ENCODE results near the gene PNMA8B. TPM values are rescaled to one million over a fixed set of nuclear protein-coding genes. Genes with fewer than 3 reads are reported as not detected.

The PNMA8B gene
- total RNA-seq, 1 donor from 2014 or later = 1.9 TPM

DNA sequence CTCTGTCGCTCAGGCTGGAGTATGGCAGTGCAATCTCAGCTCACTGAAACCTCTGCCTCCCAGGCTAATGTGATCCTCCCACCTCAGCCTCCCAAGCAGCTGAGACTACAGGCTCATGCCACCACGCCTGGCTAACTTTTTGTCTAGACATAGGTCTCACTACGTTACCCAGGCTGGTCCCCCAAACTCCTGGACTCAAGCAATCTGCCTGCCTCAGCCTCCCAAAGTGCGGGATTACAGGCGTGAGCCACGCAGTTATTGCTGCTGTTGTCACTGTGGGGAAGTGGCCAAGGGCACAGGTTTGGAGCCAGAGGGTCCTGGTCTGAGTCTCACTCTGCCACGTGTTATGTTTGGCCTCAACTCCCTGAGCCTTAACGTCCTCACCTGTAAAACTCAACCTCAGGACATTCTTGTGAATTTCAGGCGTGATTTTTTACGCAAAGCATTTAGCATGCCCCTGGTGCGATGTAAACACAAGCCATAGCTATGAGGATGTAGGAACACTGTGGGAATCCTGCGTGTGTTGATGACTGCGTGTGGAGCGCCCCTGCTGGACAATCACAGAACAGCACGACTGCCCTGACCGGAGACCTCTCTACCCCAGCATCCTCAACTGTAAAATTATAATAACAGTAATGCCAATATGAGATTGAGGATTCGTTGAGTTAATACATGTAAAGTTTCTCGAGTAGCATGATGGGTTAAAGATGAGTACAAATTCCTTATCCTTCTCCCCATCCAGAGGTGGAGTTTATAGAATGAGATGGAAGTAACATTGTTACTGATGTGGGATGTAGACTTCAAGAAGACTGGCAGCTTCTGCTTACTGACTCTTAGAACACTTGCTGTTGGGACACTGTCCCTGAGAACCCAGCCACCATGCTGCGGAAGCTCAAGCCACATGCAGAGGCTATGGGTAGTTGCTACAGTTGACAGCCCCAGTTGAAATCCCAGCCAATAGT, 41.8 kb upstream of the PNMA8B start:
- no peak overlapping the region for H3K4me2 ChIP-seq (ENCODE audit: low read length)
- FAIRE-seq = peak; percentile 9

DNA sequence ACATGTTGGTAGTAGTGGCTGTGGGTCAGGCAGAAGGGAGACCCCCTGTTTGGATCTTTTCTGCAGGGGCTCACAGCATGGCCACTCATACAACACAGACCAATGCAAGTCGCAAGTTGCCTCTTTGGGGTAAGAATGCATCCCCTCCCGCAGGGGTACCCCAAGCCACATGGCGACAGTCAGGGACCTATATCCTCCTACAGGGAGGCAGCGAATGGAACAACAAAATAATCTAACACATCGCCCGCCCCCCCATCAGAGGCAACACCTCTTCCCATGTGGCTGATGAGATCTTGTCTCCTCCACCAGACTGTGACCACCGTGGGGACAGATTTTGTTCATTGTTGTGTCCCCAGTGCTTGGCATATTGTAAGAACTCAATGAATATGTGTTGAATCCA, 40.7 kb upstream of the PNMA8B start:
- no peak overlapping the region for H3K27ac Mint-ChIP-seq (ENCODE audit: unreplicated experiment)
- Histone ChIP-seq H3K27ac (ENCODE audit: low read depth, low read length) (no peak overlapping the region), H4K20me1 (ENCODE audit: insufficient read depth, low read length) (peaks cover 4% of the 10 kb centered on the region), H2AFZ (ENCODE audit: low read depth, low read length) (no peak overlapping the region), H3K27me3 (ENCODE audit: insufficient read depth, low read length) (peaks cover 4% of the 10 kb centered on the region), H3K9me3 (ENCODE audit: insufficient read depth, low read depth, low read length) (no peaks in the 10 kb centered on the region), H3K36me3 (ENCODE audit: insufficient read depth, low read length) (no peaks in the 10 kb centered on the region), H3K4me1 (ENCODE audit: insufficient read depth, low read length) (no peaks in the 10 kb centered on the region), H3K4me3 (ENCODE audit: insufficient read depth, low read depth, low read length) (no peak overlapping the region), H3K79me2 (ENCODE audit: insufficient read depth, low read length) (no peaks in the 10 kb centered on the region), H3K9ac (ENCODE audit: low read length) (no peak overlapping the region), H3K4me2 (ENCODE audit: low read length) (no peak overlapping the region)
- no peak for FAIRE-seq
- DNase-seq (ENCODE audit: low read depth) = no peak
- H3K27me3 Mint-ChIP-seq (ENCODE audit: low read depth, unreplicated experiment) = peaks cover 28% of the 10 kb centered on the region
- H3K36me3 Mint-ChIP-seq (ENCODE audit: low read depth, unreplicated experiment) = peaks cover 2% of the 10 kb centered on the region
- no peaks in the 10 kb centered on the region for H3K9me3 Mint-ChIP-seq (ENCODE audit: unreplicated experiment)
- TF ChIP-seq EZH2 (IDR thresholded peaks at IDR 0.05; ENCODE audit: insufficient read depth, low read length) (no peak), CTCF (IDR thresholded peaks at IDR 0.05; ENCODE audit: insufficient read depth, low read depth, low read length) (no peak)
- H3K4me3 Mint-ChIP-seq (ENCODE audit: unreplicated experiment) = no peak overlapping the region
- no peaks in the 10 kb centered on the region for H3K4me1 Mint-ChIP-seq (ENCODE audit: low read depth, unreplicated experiment)

More for the DNA sequence above, 41.8 kb upstream of the PNMA8B start:
- Mint-ChIP-seq H3K27me3 (ENCODE audit: low read depth, unreplicated experiment) (peaks cover 26% of the 10 kb centered on the region), H3K27ac (ENCODE audit: unreplicated experiment) (no peak overlapping the region), H3K36me3 (ENCODE audit: low read depth, unreplicated experiment) (peaks cover 2% of the 10 kb centered on the region), H3K4me3 (ENCODE audit: unreplicated experiment) (no peak overlapping the region), H3K9me3 (ENCODE audit: unreplicated experiment) (no peaks in the 10 kb centered on the region), H3K4me1 (ENCODE audit: low read depth, unreplicated experiment) (no peaks in the 10 kb centered on the region)
- H3K4me3 ChIP-seq (ENCODE audit: insufficient read depth, low read depth, low read length) = no peak overlapping the region
- no peaks in the 10 kb centered on the region for H3K4me1 ChIP-seq (ENCODE audit: insufficient read depth, low read length)
- H3K9me3 ChIP-seq (ENCODE audit: insufficient read depth, low read depth, low read length) = no peaks in the 10 kb centered on the region
- peaks cover 4% of the 10 kb centered on the region for H3K27me3 ChIP-seq (ENCODE audit: insufficient read depth, low read length)
- no peak overlapping the region for H3K27ac ChIP-seq (ENCODE audit: low read depth, low read length)
- DNase-seq (ENCODE audit: low read depth) = no peak
- TF ChIP-seq EZH2 (IDR thresholded peaks at IDR 0.05; ENCODE audit: insufficient read depth, low read length) (no peak), CTCF (IDR thresholded peaks at IDR 0.05; ENCODE audit: insufficient read depth, low read depth, low read length) (peak; percentile 93)
- H3K36me3 ChIP-seq (ENCODE audit: insufficient read depth, low read length) = no peaks in the 10 kb centered on the region
- no peak overlapping the region for H3K9ac ChIP-seq (ENCODE audit: low read length)
- H2AFZ ChIP-seq (ENCODE audit: low read depth, low read length) = no peak overlapping the region
- no peaks in the 10 kb centered on the region for H3K79me2 ChIP-seq (ENCODE audit: insufficient read depth, low read length)
- H4K20me1 ChIP-seq (ENCODE audit: insufficient read depth, low read length) = no peaks in the 10 kb centered on the region

DNA sequence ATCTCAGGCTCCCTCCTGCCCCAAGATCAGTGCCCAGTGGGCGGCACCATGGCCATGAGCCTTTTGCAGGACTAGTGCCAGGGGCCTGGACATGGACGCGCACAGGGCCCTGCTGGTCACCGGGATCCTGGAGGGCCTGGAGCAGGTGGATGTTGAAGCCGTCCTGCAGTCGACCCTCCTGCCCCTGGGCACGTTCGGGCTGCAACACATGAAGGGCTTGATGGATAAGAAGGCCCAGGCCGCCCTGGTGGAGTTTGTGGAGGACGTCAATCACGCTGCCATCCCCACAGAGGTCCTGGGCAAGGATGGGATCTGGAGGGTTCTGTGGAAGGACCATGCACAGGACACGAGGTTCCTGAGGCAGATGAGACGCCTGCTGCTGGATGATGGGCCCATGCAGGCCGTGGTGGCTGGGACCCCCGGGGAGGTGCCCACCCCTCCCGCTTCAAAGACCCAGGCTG, 38.0 kb upstream of the PNMA8B start:
- Histone ChIP-seq H3K27ac (ENCODE audit: low read depth, low read length) (no peak overlapping the region), H3K4me1 (ENCODE audit: insufficient read depth, low read length) (peaks cover 4% of the 10 kb centered on the region), H3K9ac (ENCODE audit: low read length) (no peak overlapping the region), H3K4me2 (ENCODE audit: low read length) (no peak overlapping the region), H4K20me1 (ENCODE audit: insufficient read depth, low read length) (peaks cover 4% of the 10 kb centered on the region), H2AFZ (ENCODE audit: low read depth, low read length) (no peak overlapping the region), H3K79me2 (ENCODE audit: insufficient read depth, low read length) (no peaks in the 10 kb centered on the region), H3K9me3 (ENCODE audit: insufficient read depth, low read depth, low read length) (no peaks in the 10 kb centered on the region), H3K36me3 (ENCODE audit: insufficient read depth, low read length) (no peaks in the 10 kb centered on the region), H3K4me3 (ENCODE audit: insufficient read depth, low read depth, low read length) (no peak overlapping the region), H3K27me3 (ENCODE audit: insufficient read depth, low read length) (peaks cover 4% of the 10 kb centered on the region)
- Mint-ChIP-seq H3K4me1 (ENCODE audit: low read depth, unreplicated experiment) (peaks cover 5% of the 10 kb centered on the region), H3K27me3 (ENCODE audit: low read depth, unreplicated experiment) (peaks cover 25% of the 10 kb centered on the region), H3K27ac (ENCODE audit: unreplicated experiment) (no peak overlapping the region), H3K9me3 (ENCODE audit: unreplicated experiment) (no peaks in the 10 kb centered on the region), H3K36me3 (ENCODE audit: low read depth, unreplicated experiment) (peaks cover 2% of the 10 kb centered on the region), H3K4me3 (ENCODE audit: unreplicated experiment) (no peak overlapping the region)
- DNase-seq (ENCODE audit: low read depth) = no peak
- FAIRE-seq = no peak
- TF ChIP-seq CTCF (IDR thresholded peaks at IDR 0.05; ENCODE audit: insufficient read depth, low read depth, low read length) = no peak
- TF ChIP-seq EZH2 (IDR thresholded peaks at IDR 0.05; ENCODE audit: insufficient read depth, low read length) = no peak
